PC-9 (cell line): ENCODE measurements around the gene SLC6A8. TPM values are rescaled to one million over a fixed set of nuclear protein-coding genes. Genes with fewer than 3 reads are reported as not detected.

Source experiments
- BruUV-seq: library from RNA; stranded (reverse); fragments of 400-500 nt; replicated peaks from 2 replicates; lab custom pipeline; 2021; lab: Mats Ljungman, UMichigan
- CTCF ChIA-PET: fragments of 300-600 bp; sonication (Branson Sonifier 250); formaldehyde crosslinking; loops from one replicate; lab custom pipeline; 2022; ENCODE audit warnings: antibody characterized with exemption; lab: Charles Lee
- POLR2A ChIA-PET: fragments of 300-600 bp; sonication (Branson Sonifier 250); formaldehyde crosslinking; loops from one replicate; lab custom pipeline; 2022; ENCODE audit warnings: antibody characterized with exemption; ENCODE audit not compliant: unreplicated experiment; lab: Charles Lee
- DNase-seq, 2 experiments: peaks; one replicate each; pipeline versions ENCODE4 v3.0.0 to v3.0.0-alpha.2; 2015 to 2022; ENCODE audit warnings: mixed read lengths in 1 of 2
- H2AFZ ChIP-seq: fragments of 200-600 bp; sonication (generic); 2 replicates; pipeline ENCODE4 v1.8.1; 2017; ENCODE audit warnings: antibody characterized with exemption
- H3F3A ChIP-seq: fragments of 200-600 bp; sonication (generic); 2 replicates; pipeline ENCODE4 v1.8.1; 2017; ENCODE audit warnings: antibody characterized with exemption, mild to moderate bottlenecking, low read depth; ENCODE audit not compliant: insufficient read depth
- H3K27ac ChIP-seq: fragments of 200-600 bp; sonication (generic); 2 replicates; pipeline ENCODE4 v1.6.1; 2016; ENCODE audit warnings: mixed run types
- H3K27me3 ChIP-seq: fragments of 200-600 bp; sonication (generic); 2 replicates; pipeline ENCODE4 v1.6.1; 2016; ENCODE audit warnings: low read depth, mixed run types; ENCODE audit not compliant: insufficient read depth
- H3K36me3 ChIP-seq: fragments of 200-600 bp; sonication (generic); 2 replicates; pipeline ENCODE4 v1.6.1; 2016; ENCODE audit warnings: low read depth, mixed run types
- H3K4me1 ChIP-seq: fragments of 200-600 bp; sonication (generic); replicated peaks from 2 replicates; pipeline ENCODE4 v1.6.1; 2016; ENCODE audit warnings: mixed run types; ENCODE audit not compliant: insufficient read depth
- H3K4me2 ChIP-seq: fragments of 200-600 bp; sonication (generic); 2 replicates; pipeline ENCODE4 v1.6.1; 2017; ENCODE audit warnings: mixed run types
- H3K4me3 ChIP-seq: fragments of 200-600 bp; sonication (generic); 2 replicates; pipeline ENCODE4 v1.6.1; 2016; ENCODE audit warnings: mixed run types
- H3K79me2 ChIP-seq: fragments of 200-600 bp; sonication (generic); 2 replicates; pipeline ENCODE4 v1.6.1; 2017; ENCODE audit warnings: low read depth, mixed run types
- H3K9me2 ChIP-seq: fragments of 200-600 bp; sonication (generic); 2 replicates; pipeline ENCODE4 v1.8.1; 2017; ENCODE audit warnings: mild to moderate bottlenecking; ENCODE audit not compliant: insufficient read depth
- H3K9me3 ChIP-seq: fragments of 200-600 bp; sonication (generic); 2 replicates; pipeline ENCODE4 v1.8.1; 2016; ENCODE audit warnings: low read depth; ENCODE audit not compliant: insufficient read depth
- H4K20me1 ChIP-seq: fragments of 200-600 bp; sonication (generic); 2 replicates; pipeline ENCODE4 v1.8.1; 2017; ENCODE audit not compliant: insufficient read depth
- EZH2 ChIP-seq: fragments of 200-600 bp; sonication (generic); IDR thresholded peaks from 2 replicates; pipeline ENCODE4 v1.8.0; 2017; ENCODE audit warnings: antibody characterized with exemption, low read depth
- intact Hi-C: fragments of 100-400 bp; cut with micrococcal nuclease; formaldehyde crosslinking; loops from one replicate; pipeline ENCODE4 v1.10.0; 2022; ENCODE audit not compliant: unreplicated experiment
- total RNA-seq: library from RNA; stranded (reverse); gene quantifications from 2 replicates; pipeline ENCODE4 v1.2.3, GENCODE V29; 2021
- TF ChIP-seq, protein P1 (sequence below): fragments of 200-600 bp; sonication (generic); conservative IDR thresholded peaks from 2 replicates; pipeline ENCODE4 v1.6.1; 2017; ENCODE audit warnings: mixed run types, antibody characterized with exemption, mild to moderate bottlenecking, moderate library complexity

SLC6A8 gene
- total RNA-seq, 1 experiment from 2014 or later, result 40.5 TPM

DNA sequence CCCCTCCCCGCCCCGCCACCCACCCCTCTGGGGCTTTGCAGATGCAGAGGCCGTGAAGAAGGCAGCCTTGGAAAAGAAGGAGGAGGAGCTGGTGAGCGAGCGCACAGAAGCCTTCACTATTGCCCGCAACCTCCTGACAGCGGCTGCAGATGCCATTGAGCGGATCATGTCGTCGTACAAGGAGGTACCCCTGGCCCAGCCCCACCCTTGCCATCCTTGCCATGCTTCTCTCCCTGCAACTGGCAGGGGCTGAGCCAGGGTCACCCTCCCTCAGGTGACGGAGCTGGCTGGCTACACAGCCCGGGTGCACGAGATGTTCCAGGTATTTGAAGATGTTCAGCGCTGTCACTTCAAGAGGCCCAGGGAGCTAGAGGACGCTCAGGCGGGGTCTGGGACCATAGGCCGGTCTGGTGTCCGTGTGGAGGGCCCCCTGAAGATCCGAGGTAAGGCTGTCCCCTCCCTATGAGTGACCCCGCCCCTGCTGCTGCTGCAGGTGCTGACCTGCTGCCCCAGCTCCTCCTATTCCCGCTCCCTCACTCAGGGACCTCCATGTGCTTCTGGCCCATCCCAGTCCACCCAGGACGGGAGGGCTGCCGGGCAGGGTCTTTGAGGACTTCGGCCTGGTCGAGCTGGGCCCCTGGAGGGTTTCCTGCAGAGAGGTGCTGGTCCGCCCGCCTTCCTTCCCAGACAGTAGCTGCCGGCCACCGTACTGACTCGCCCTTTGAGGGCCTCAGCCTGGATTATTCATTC, 48.5 kb downstream of the SLC6A8 start:
- Histone ChIP-seq H3K9me3 (no peaks in the 10 kb centered on the region), H2AFZ (no peak overlapping the region), H3K27ac (no peak overlapping the region), H4K20me1 (no peaks in the 10 kb centered on the region), H3K4me3 (no peak overlapping the region), H3K4me2 (no peak overlapping the region), H3F3A (peaks cover 16% of the 10 kb centered on the region), H3K4me1 (peaks cover 21% of the 10 kb centered on the region), H3K36me3 (peaks cover 6% of the 10 kb centered on the region; the same call in 1 of the 2 replicates), H3K79me2 (no peaks in the 10 kb centered on the region), H3K27me3 (no peaks in the 10 kb centered on the region), H3K9me2 (no peaks in the 10 kb centered on the region)
- DNase-seq, result no peak
- ChIA-PET POLR2A (no interaction called here), CTCF (no interaction called here)
- BruUV-seq, result no TSS peak
- intact Hi-C loops, result no loop called here
- no peak for TF ChIP-seq EZH2
- TF ChIP-seq, protein P1, sequence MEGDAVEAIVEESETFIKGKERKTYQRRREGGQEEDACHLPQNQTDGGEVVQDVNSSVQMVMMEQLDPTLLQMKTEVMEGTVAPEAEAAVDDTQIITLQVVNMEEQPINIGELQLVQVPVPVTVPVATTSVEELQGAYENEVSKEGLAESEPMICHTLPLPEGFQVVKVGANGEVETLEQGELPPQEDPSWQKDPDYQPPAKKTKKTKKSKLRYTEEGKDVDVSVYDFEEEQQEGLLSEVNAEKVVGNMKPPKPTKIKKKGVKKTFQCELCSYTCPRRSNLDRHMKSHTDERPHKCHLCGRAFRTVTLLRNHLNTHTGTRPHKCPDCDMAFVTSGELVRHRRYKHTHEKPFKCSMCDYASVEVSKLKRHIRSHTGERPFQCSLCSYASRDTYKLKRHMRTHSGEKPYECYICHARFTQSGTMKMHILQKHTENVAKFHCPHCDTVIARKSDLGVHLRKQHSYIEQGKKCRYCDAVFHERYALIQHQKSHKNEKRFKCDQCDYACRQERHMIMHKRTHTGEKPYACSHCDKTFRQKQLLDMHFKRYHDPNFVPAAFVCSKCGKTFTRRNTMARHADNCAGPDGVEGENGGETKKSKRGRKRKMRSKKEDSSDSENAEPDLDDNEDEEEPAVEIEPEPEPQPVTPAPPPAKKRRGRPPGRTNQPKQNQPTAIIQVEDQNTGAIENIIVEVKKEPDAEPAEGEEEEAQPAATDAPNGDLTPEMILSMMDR, result no peak

DNA sequence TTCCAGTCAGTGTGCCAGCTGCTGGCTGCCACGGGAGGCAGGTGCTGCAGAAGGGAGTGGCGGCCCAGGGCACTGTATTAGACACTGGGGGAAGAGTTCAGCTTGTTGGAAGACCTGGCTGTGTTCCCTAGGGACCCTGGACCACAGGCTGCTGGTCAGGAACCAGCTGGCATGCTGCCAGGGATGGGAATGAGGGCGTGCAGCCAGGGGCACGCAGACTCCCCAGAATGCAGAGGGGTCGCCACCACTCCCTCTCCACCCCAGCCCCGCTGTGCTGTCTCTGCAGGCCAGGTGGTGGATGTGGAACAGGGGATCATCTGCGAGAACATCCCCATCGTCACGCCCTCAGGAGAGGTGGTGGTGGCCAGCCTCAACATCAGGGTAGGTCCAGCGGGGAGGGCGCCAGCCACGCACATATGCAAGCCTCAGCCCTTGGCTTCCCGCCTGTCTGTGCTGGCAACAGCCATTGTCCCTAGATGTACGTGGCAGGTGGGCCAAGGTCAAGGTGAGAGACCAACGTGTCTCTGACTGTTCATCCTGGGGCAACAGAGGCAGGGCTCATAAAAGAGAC, 49.2 kb downstream of the SLC6A8 start:
- Histone ChIP-seq H3K36me3 (peaks cover under 1% of the 10 kb centered on the region; the same call in 1 of the 2 replicates), H3K4me2 (no peak overlapping the region), H3K4me1 (peaks cover 14% of the 10 kb centered on the region), H2AFZ (no peak overlapping the region), H4K20me1 (no peaks in the 10 kb centered on the region), H3F3A (peaks cover 9% of the 10 kb centered on the region), H3K79me2 (no peaks in the 10 kb centered on the region), H3K9me2 (no peaks in the 10 kb centered on the region), H3K9me3 (no peaks in the 10 kb centered on the region), H3K27me3 (no peaks in the 10 kb centered on the region), H3K4me3 (no peak overlapping the region), H3K27ac (no peak overlapping the region)
- TF ChIP-seq, protein P1, result no peak
- no peak for TF ChIP-seq EZH2
- intact Hi-C loops, result no loop called here
- POLR2A ChIA-PET, result no interaction called here
- CTCF ChIA-PET, result no interaction called here
- no peak for DNase-seq
- BruUV-seq, result no TSS peak

DNA sequence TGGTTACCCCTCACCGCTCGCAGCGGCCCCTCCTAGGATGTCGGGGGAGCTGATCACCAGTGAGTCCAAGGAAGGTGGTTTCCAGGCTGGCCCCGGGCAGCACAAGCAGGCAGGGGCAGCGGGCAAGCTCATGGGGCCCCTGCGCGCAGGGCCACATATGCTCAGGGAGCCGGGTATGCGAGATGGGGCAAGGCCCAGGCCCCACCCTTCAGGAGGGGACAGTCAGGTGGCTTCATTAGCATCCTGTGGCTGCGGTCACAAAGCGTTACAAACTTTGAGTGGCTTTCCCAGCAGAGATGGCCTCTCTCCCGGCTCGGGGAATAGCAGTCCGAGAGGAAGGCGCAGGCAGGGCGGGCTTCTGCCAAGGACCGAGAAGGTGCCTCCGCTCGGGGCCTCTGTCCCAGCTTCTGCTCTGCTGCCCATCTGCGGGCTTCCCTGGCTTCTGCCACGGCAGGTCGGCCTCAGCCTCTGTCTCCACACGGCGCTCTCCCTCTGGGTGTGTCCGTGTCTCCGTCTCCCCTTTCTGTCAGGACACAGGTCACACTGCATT, 50.4 kb downstream of the SLC6A8 start:
- no TSS peak for BruUV-seq
- H3K4me3 ChIP-seq, result no peak overlapping the region
- H2AFZ ChIP-seq, result no peak overlapping the region
- no peaks in the 10 kb centered on the region; the same call in 1 of the 2 replicates for H3K36me3 ChIP-seq
- intact Hi-C loops, result no loop called here
- no peaks in the 10 kb centered on the region for H3K9me3 ChIP-seq
- H3K27me3 ChIP-seq, result no peaks in the 10 kb centered on the region
- TF ChIP-seq, protein P1, result no peak
- TF ChIP-seq EZH2, result no peak
- no peak overlapping the region for H3K4me2 ChIP-seq
- CTCF ChIA-PET, result no interaction called here
- H4K20me1 ChIP-seq, result no peaks in the 10 kb centered on the region
- POLR2A ChIA-PET, result no interaction called here
- no peaks in the 10 kb centered on the region for H3K9me2 ChIP-seq
- H3K4me1 ChIP-seq, result peaks cover 2% of the 10 kb centered on the region; the same call in 1 of the 2 replicates
- H3F3A ChIP-seq, result no peaks in the 10 kb centered on the region
- no peak overlapping the region for H3K27ac ChIP-seq
- DNase-seq, result no peak
- H3K79me2 ChIP-seq, result no peaks in the 10 kb centered on the region
